H1 (cell line): Measurements from ENCODE around the gene GPSM1. TPM values are rescaled to one million over a fixed set of nuclear protein-coding genes. Genes with fewer than 3 reads are reported as not detected.

Source experiments
- CTCF ChIA-PET: fragments of 300-600 bp; sonication (Branson Sonifier 250); formaldehyde crosslinking; loops from one replicate; lab custom pipeline; 2021; ENCODE audit not compliant: partially characterized antibody; lab: Charles Lee
- POLR2A ChIA-PET: fragments of 300-600 bp; sonication (Branson Sonifier 250); formaldehyde crosslinking; loops from one replicate; lab custom pipeline; 2021; ENCODE audit warnings: inconsistent platforms; ENCODE audit not compliant: partially characterized antibody; lab: Charles Lee
- DNase-seq, 2 experiments: peaks; one replicate each; pipeline versions ENCODE4 v3.0.0 to v3.0.0-alpha.2; 2010 to 2022; ENCODE audit warnings: low spot score in 2 of 2, low read depth in 1 of 2, mixed read lengths in 1 of 2
- FAIRE-seq: peaks from 2 replicates; lab custom pipeline; 2011; peaks lifted over from hg19 to GRCh38; lab: Jason Lieb, UNC
- H2AFZ ChIP-seq: 2 replicates; pipeline ENCODE4 v1.8.1; 2012; ENCODE audit warnings: low read length, inconsistent platforms
- H2AK5ac ChIP-seq: 2 replicates; pipeline ENCODE4 v1.6.1; 2013; ENCODE audit warnings: low read depth, low read length
- H2BK120ac ChIP-seq: replicated peaks from 2 replicates; pipeline ENCODE3; 2013; ENCODE audit warnings: low read depth, low read length, inconsistent platforms
- H2BK12ac ChIP-seq: 2 replicates; pipeline ENCODE4 v1.6.1; 2013; ENCODE audit warnings: low read depth, low read length
- H2BK15ac ChIP-seq: 2 replicates; pipeline ENCODE4 v1.6.1; 2013; ENCODE audit warnings: low read length
- H2BK20ac ChIP-seq: 2 replicates; pipeline ENCODE4 v1.6.1; 2013; ENCODE audit warnings: low read length
- H2BK5ac ChIP-seq: 2 replicates; pipeline ENCODE4 v1.6.1; 2013; ENCODE audit warnings: low read depth, low read length
- H3K14ac ChIP-seq: 2 replicates; pipeline ENCODE4 v1.6.1; 2013; ENCODE audit warnings: inconsistent platforms; ENCODE audit not compliant: insufficient read length
- H3K18ac ChIP-seq: 2 replicates; pipeline ENCODE4 v1.6.1; 2013; ENCODE audit warnings: low read length; ENCODE audit errors: extremely low read depth
- H3K23ac ChIP-seq: 2 replicates; pipeline ENCODE4 v1.6.1; 2013; ENCODE audit warnings: inconsistent platforms; ENCODE audit not compliant: insufficient read length
- H3K23me2 ChIP-seq: 2 replicates; pipeline ENCODE4 v1.6.1; 2013; ENCODE audit warnings: low read depth, low read length
- H3K27ac ChIP-seq: 2 replicates; pipeline ENCODE4 v1.6.1; 2011; ENCODE audit warnings: low read depth, low read length, inconsistent platforms
- H3K27me3 ChIP-seq, 4 experiments: replicated peaks in 1 of 4; 1 replicate in 1 of 4; 2 replicates in 3 of 4; pipeline versions ENCODE4 v1.6.1 to v1.8.1; 2011 to 2013; ENCODE audit warnings: low read length in 3 of 4, mild to moderate bottlenecking in 3 of 4, inconsistent platforms in 2 of 4, mixed read lengths in 2 of 4, moderate library complexity in 1 of 4; ENCODE audit not compliant: control insufficient read depth in 3 of 4, insufficient read depth in 3 of 4; ENCODE audit errors: extremely low read depth in 1 of 4
- H3K36me3 ChIP-seq, 4 experiments: 2 replicates each; pipeline versions ENCODE4 v1.6.1 to v1.8.1; 2011 to 2013; ENCODE audit warnings: mild to moderate bottlenecking in 4 of 4, low read length in 3 of 4, moderate library complexity in 2 of 4, control low read depth in 1 of 4, inconsistent platforms in 1 of 4; ENCODE audit not compliant: insufficient read depth in 4 of 4, control insufficient read depth in 2 of 4
- H3K4ac ChIP-seq: replicated peaks from 2 replicates; pipeline ENCODE3; 2013; ENCODE audit warnings: low read length, low read depth, mixed read lengths, inconsistent platforms; ENCODE audit not compliant: insufficient read length
- H3K4me1 ChIP-seq, 4 experiments: replicated peaks in 1 of 4; 1 replicate in 1 of 4; 2 replicates in 3 of 4; pipeline versions ENCODE4 v1.6.1 to v1.8.1; 2011 to 2013; ENCODE audit warnings: low read length in 3 of 4, inconsistent platforms in 2 of 4, mixed read lengths in 1 of 4; ENCODE audit not compliant: insufficient read depth in 4 of 4, control insufficient read depth in 3 of 4
- H3K4me2 ChIP-seq, 2 experiments: 2 replicates each; pipeline versions ENCODE4 v1.6.1 to v1.8.1; 2011 to 2013; ENCODE audit warnings: low read depth in 2 of 2, low read length in 2 of 2, control low read depth in 1 of 2, inconsistent platforms in 1 of 2, mild to moderate bottlenecking in 1 of 2; ENCODE audit not compliant: insufficient read depth in 1 of 2
- H3K4me3 ChIP-seq, 4 experiments: fragments of 200-600, 300-600 bp in 1 of 4; sonication (generic), shearing (Covaris generic), sonication (Bioruptor Twin) in 1 of 4; 2 replicates each; pipeline versions ENCODE4 v1.5.1 to v1.8.1; 2011 to 2016; ENCODE audit warnings: low read length in 4 of 4, low read depth in 3 of 4, control low read depth in 2 of 4, inconsistent platforms in 2 of 4, mild to moderate bottlenecking in 2 of 4, mixed read lengths in 1 of 4, moderate library complexity in 1 of 4; ENCODE audit not compliant: insufficient read depth in 2 of 4; ENCODE audit errors: extremely low read depth in 1 of 4
- H3K56ac ChIP-seq: replicated peaks from 2 replicates; pipeline ENCODE3; 2013; ENCODE audit warnings: low read depth, mild to moderate bottlenecking, mixed read lengths, low read length, inconsistent platforms; ENCODE audit not compliant: insufficient read length
- H3K79me1 ChIP-seq: 2 replicates; pipeline ENCODE4 v1.6.1; 2013; ENCODE audit warnings: low read depth, low read length, control low read depth
- H3K79me2 ChIP-seq, 2 experiments: 2 replicates each; pipeline versions ENCODE4 v1.6.1 to v1.8.1; 2012 to 2013; ENCODE audit warnings: low read length in 2 of 2, mild to moderate bottlenecking in 2 of 2, inconsistent platforms in 1 of 2; ENCODE audit not compliant: insufficient read depth in 2 of 2, control insufficient read depth in 1 of 2
- H3K9ac ChIP-seq, 4 experiments: replicated peaks in 1 of 4; 1 replicate in 1 of 4; 2 replicates in 3 of 4; pipeline versions ENCODE4 v1.6.1 to v1.8.1; 2011 to 2013; ENCODE audit warnings: low read depth in 3 of 4, low read length in 3 of 4, control low read depth in 2 of 4, mild to moderate bottlenecking in 2 of 4, moderate library complexity in 2 of 4, inconsistent platforms in 1 of 4; ENCODE audit errors: extremely low read depth in 1 of 4
- H3K9me3 ChIP-seq, 2 experiments: 2 replicates each; pipeline versions ENCODE4 v1.6.1 to v1.8.1; 2012 to 2013; ENCODE audit warnings: mild to moderate bottlenecking in 2 of 2, moderate library complexity in 2 of 2, control low read depth in 1 of 2, inconsistent platforms in 1 of 2, low read depth in 1 of 2, low read length in 1 of 2, mixed read lengths in 1 of 2; ENCODE audit not compliant: insufficient read depth in 2 of 2
- H4K20me1 ChIP-seq, 2 experiments: replicated peaks in 1 of 2; 2 replicates each; pipeline versions ENCODE3 to v1.8.1; 2011 to 2013; ENCODE audit warnings: inconsistent platforms in 2 of 2, low read length in 2 of 2, mild to moderate bottlenecking in 1 of 2; ENCODE audit not compliant: insufficient read depth in 2 of 2, control insufficient read depth in 1 of 2
- H4K5ac ChIP-seq: 2 replicates; pipeline ENCODE4 v1.6.1; 2013; ENCODE audit warnings: low read length, low read depth, mixed read lengths, inconsistent platforms; ENCODE audit not compliant: insufficient read length
- H4K8ac ChIP-seq: 2 replicates; pipeline ENCODE4 v1.8.0; 2013; ENCODE audit warnings: mild to moderate bottlenecking, moderate library complexity, low read length, inconsistent platforms; ENCODE audit not compliant: insufficient read depth; ENCODE audit errors: extremely low read depth
- H4K91ac ChIP-seq: replicated peaks from 2 replicates; pipeline ENCODE3; 2013; ENCODE audit warnings: low read length, mixed read lengths, inconsistent platforms; ENCODE audit not compliant: insufficient read length
- CBX8 ChIP-seq: fragments of 300-800, 300-1000 bp; sonication (generic); IDR thresholded peaks from 2 replicates; pipeline ENCODE4 v1.7.1; 2016; ENCODE audit warnings: low read depth, low read length, borderline replicate concordance
- CTBP2 ChIP-seq: IDR thresholded peaks from 2 replicates; pipeline ENCODE4 v1.7.0; 2011; ENCODE audit warnings: borderline replicate concordance, mild to moderate bottlenecking, moderate library complexity, mixed read lengths, low read length; ENCODE audit not compliant: insufficient read depth, insufficient read length
- FOSL1 ChIP-seq: IDR thresholded peaks from 2 replicates; pipeline ENCODE4 v1.6.1; 2011; ENCODE audit warnings: mild to moderate bottlenecking, low read depth, low read length, moderate library complexity; ENCODE audit not compliant: insufficient read depth
- HDAC6 ChIP-seq: IDR thresholded peaks from one replicate; pipeline ENCODE4 v1.7.1; 2012; ENCODE audit warnings: low read depth, mild to moderate bottlenecking, inconsistent platforms, low read length, moderate library complexity
- KDM4A ChIP-seq: IDR thresholded peaks from one replicate; pipeline ENCODE4 v1.7.1; 2012; ENCODE audit warnings: low read depth, mild to moderate bottlenecking, moderate library complexity, low read length, inconsistent platforms; ENCODE audit not compliant: severe bottlenecking
- MAFK ChIP-seq: IDR thresholded peaks from 2 replicates; pipeline ENCODE4 v1.6.1; 2012; ENCODE audit warnings: low read depth, mild to moderate bottlenecking, improper control_type of control experiment, low read length
- RBBP5 ChIP-seq: IDR thresholded peaks from 2 replicates; pipeline ENCODE4 v1.7.1; 2012; ENCODE audit warnings: low read depth, mild to moderate bottlenecking, inconsistent platforms, low read length, moderate library complexity, borderline replicate concordance
- SIRT6 ChIP-seq: IDR thresholded peaks from one replicate; pipeline ENCODE4 v1.7.1; 2012; ENCODE audit warnings: low read length, inconsistent platforms
- WGBS, 2 experiments: shearing (Covaris generic) in 1 of 2; methylation state at CpG; one replicate each; pipeline versions ENCODE4 v1.1.6 to v1.1.7; 2013 to 2015; ENCODE audit warnings: low lambda C conversion rate in 2 of 2, mixed read lengths in 2 of 2, inconsistent platforms in 1 of 2, low coverage in 1 of 2, missing lambda C conversion rate in 1 of 2; ENCODE audit not compliant: insufficient replicate concordance in 2 of 2, insufficient coverage in 1 of 2, insufficient read length in 1 of 2; ENCODE audit errors: extremely low coverage in 1 of 2, missing lambda C conversion rate in 1 of 2; 5-methylcytosine and 5-hydroxymethylcytosine counted together
- polyA plus RNA-seq, 7 experiments: library from polyadenylated mRNA; depleted of rRNA in 3 of 7; stranded (reverse) in 5 of 7; unstranded in 2 of 7; fragments of >200 nt in 5 of 7; fragments of 200-250 nt in 2 of 7; gene quantifications; 1 replicate in 5 of 7; 2 replicates in 1 of 7; 4 replicates in 1 of 7; pipeline versions ENCODE4 v1.2.1 to v1.2.3, GENCODE V29; 2011 to 2013; ENCODE audit warnings: missing spikeins in 2 of 7, mixed read lengths in 2 of 7
- total RNA-seq: library from RNA; stranded (reverse); fragmentation: NEBNext Ultra II Directional; extraction: Animal tissue kit (Norgen Biotek cat#: 25700); gene quantifications from 2 replicates; pipeline ENCODE4 v1.2.1, GENCODE V29; 2021
- TF ChIP-seq, protein P1 (sequence below): IDR thresholded peaks from 2 replicates; pipeline ENCODE4 v1.6.1; 2011; ENCODE audit warnings: low read length, improper control_type of control experiment

The GPSM1 gene
- total and polyA plus RNA-seq, 2 of the 8 experiments (the other 6 are each of a cell fraction or from before 2014, with no cell fraction given) = 12.8 to 18.0 TPM

DNA sequence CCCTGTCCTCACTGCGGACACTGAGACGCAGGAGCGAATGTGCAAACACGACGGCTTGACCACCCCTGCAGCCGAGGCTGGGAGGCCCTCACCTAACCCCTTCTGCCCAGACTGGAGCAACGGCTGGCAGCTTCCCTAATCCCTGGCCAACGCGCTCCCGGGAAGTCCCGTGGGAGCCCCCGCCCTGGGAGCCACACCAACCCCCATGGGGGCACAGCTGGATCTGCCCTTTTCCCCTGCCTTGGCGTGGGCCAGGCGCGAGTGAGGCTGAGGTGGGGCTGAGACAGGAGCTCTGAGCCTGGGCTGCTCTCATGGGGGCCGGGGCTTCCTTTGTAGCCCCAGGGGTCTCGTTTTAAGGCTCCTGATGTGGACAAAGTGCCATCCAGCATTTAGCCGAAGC is 40.9 kb downstream of the GPSM1 start:
- peaks cover 0 to 3% (median 0%) of the 10 kb centered on the region in 4 experiments; a peak in 1 of 7 replicates for H3K4me1 ChIP-seq
- CTCF ChIA-PET = interaction anchor here (0.7 to 5.2 kb wide), 7 partner anchors 12 to 194 kb away, joined by 3 to 27 read pairs (median 4); no protein-coding TSS in a partner anchor
- H3K9me3 ChIP-seq = peaks cover 0 to 3% of the 10 kb centered on the region in 2 experiments; a peak in 1 of 4 replicates
- no peak overlapping the region for H2BK20ac ChIP-seq
- H3K27me3 ChIP-seq = peaks cover 0 to 2% (median 0%) of the 10 kb centered on the region in 4 experiments; a peak in 2 of 7 replicates
- no peak overlapping the region for H4K5ac ChIP-seq
- H2AFZ ChIP-seq = no peak overlapping the region
- H3K4me2 ChIP-seq = no peak overlapping the region
- H2BK5ac ChIP-seq = 0 out of 2 replicates have a peak overlapping the region, but pooled peaks have one; percentile 24
- H2AK5ac ChIP-seq = no peak overlapping the region
- no peak overlapping the region for H3K9ac ChIP-seq
- WGBS, 2 experiments = 89% methylated on average over 17 of the region's 18 CpGs; no CpG with 5 or more reads in 1 of the 2 experiments
- H4K8ac ChIP-seq = peak overlapping the region; percentile 51
- H3K36me3 ChIP-seq = peaks cover 0 to 2% (median 0%) of the 10 kb centered on the region in 4 experiments; a peak in 1 of 8 replicates
- H3K79me2 ChIP-seq = no peaks in the 10 kb centered on the region
- H4K20me1 ChIP-seq = peaks cover 0 to 5% of the 10 kb centered on the region in 2 experiments
- no peaks in the 10 kb centered on the region; the same call in 1 of the 2 replicates for H3K23me2 ChIP-seq
- H3K4me3 ChIP-seq = no peak overlapping the region
- H3K79me1 ChIP-seq = no peaks in the 10 kb centered on the region
- POLR2A ChIA-PET = interaction anchor here (0.8 to 15.8 kb wide), 11 partner anchors 7 to 357 kb away, joined by 3 to 137 read pairs (median 5); partner anchors contain the start of genes CARD9, ENTR1, PMPCA and SNAPC4
- no peak overlapping the region for H2BK120ac ChIP-seq
- no peak overlapping the region for H2BK12ac ChIP-seq
- no peak overlapping the region for H3K23ac ChIP-seq
- H2BK15ac ChIP-seq = no peak overlapping the region
- no peak overlapping the region for H3K18ac ChIP-seq
- H4K91ac ChIP-seq = no peak overlapping the region
- H3K56ac ChIP-seq = no peak overlapping the region
- no peak overlapping the region for H3K4ac ChIP-seq
- H3K14ac ChIP-seq = no peak overlapping the region
- no peak overlapping the region for H3K27ac ChIP-seq
- DNase-seq = no peak
- FAIRE-seq = no peak
- TF ChIP-seq RBBP5 = no peak
- no peak for TF ChIP-seq HDAC6
- TF ChIP-seq, protein P1, sequence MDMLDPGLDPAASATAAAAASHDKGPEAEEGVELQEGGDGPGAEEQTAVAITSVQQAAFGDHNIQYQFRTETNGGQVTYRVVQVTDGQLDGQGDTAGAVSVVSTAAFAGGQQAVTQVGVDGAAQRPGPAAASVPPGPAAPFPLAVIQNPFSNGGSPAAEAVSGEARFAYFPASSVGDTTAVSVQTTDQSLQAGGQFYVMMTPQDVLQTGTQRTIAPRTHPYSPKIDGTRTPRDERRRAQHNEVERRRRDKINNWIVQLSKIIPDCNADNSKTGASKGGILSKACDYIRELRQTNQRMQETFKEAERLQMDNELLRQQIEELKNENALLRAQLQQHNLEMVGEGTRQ = no peak
- no peak for TF ChIP-seq CTBP2
- TF ChIP-seq KDM4A = no peak
- TF ChIP-seq CBX8 = no peak
- TF ChIP-seq MAFK = no peak
- TF ChIP-seq FOSL1 = no peak
- TF ChIP-seq SIRT6 = no peak
